Endothelial cell of umbilical vein (primary cell): ENCODE results near the gene IBSP.

Source experiments
- CTCF ChIP-seq, 2 donors: IDR thresholded peaks; 1 replicate in 1 of 2; 2 replicates in 1 of 2; pipeline ENCODE4 v1.5.1; 2011; ENCODE audit warnings: low read length in 2 of 2, mild to moderate bottlenecking in 2 of 2, moderate library complexity in 2 of 2, control low read depth in 1 of 2, inconsistent platforms in 1 of 2, low read depth in 1 of 2; ENCODE audit not compliant: insufficient read depth in 1 of 2; ENCODE audit errors: extremely low read depth in 1 of 2
- EZH2 ChIP-seq: IDR thresholded peaks from 2 replicates; pipeline ENCODE4 v1.6.1; 2012; ENCODE audit warnings: borderline replicate concordance, low read depth, mild to moderate bottlenecking, moderate library complexity, low read length, inconsistent platforms; ENCODE audit not compliant: severe bottlenecking
- JUN ChIP-seq: IDR thresholded peaks from 2 replicates; pipeline ENCODE4 v1.6.1; 2011; ENCODE audit warnings: borderline replicate concordance, low read depth; ENCODE audit not compliant: insufficient read length, insufficient read depth
- POLR2AphosphoS5 ChIP-seq: IDR thresholded peaks from 2 replicates; pipeline ENCODE4 v1.6.1; 2012; ENCODE audit warnings: low read depth, mild to moderate bottlenecking, control low read depth, low read length, moderate library complexity; ENCODE audit not compliant: insufficient read depth

- no peak for TF ChIP-seq CTCF (IDR thresholded peaks at IDR 0.05; ENCODE audit: extremely low read depth in 1 of 2, insufficient read depth in 1 of 2, low read depth in 1 of 2, low read length in 2 of 2)
- no peak for TF ChIP-seq POLR2AphosphoS5
- no peak for TF ChIP-seq JUN
- TF ChIP-seq EZH2: no peak
These were observed 49.5 kb upstream of the IBSP start for GRCh38 chr4:87749883-87750282.
